Caco-2 (cell line): Measurements from ENCODE around the gene NBPF15. TPM values are rescaled to one million over a fixed set of nuclear protein-coding genes. Genes with fewer than 3 reads are reported as not detected.
"Not testable (repeated sequence)": the region's sequence is repeated elsewhere in the genome, so short reads cannot be mapped to it uniquely, and the experiment has no call there.

ENCODE experiments used
- BruUV-seq: library from RNA; stranded (reverse); fragments of 400-500 nt; replicated peaks from 2 replicates; lab custom pipeline; 2021; lab: Mats Ljungman, UMichigan
- CTCF ChIA-PET: fragments of 300-600 bp; sonication (Branson Sonifier 250); formaldehyde crosslinking; loops from one replicate; lab custom pipeline; 2022; ENCODE audit warnings: antibody characterized with exemption; lab: Charles Lee
- POLR2A ChIA-PET: fragments of 300-600 bp; sonication (Branson Sonifier 250); formaldehyde crosslinking; loops from one replicate; lab custom pipeline; 2022; ENCODE audit warnings: antibody characterized with exemption; lab: Charles Lee
- DNase-seq, 2 experiments: peaks; one replicate each; pipeline versions ENCODE4 v3.0.0 to v3.0.0-alpha.2; 2020 to 2022
- H3K27me3 ChIP-seq: replicated peaks from 2 replicates; pipeline ENCODE4 v1.6.0; 2011; ENCODE audit warnings: low read length; ENCODE audit not compliant: control insufficient read depth, insufficient read depth
- H3K36me3 ChIP-seq: 2 replicates; pipeline ENCODE4 v1.5.1; 2011; ENCODE audit warnings: low read length; ENCODE audit not compliant: control insufficient read depth, insufficient read depth
- H3K4me1 ChIP-seq: fragments of 250-450 bp; sonication (Bioruptor Pico); 2 replicates; pipeline ENCODE4 v1.5.1; 2020; ENCODE audit warnings: mild to moderate bottlenecking
- H3K4me3 ChIP-seq: 2 replicates; pipeline ENCODE4 v1.5.1; 2011; ENCODE audit warnings: low read depth, mild to moderate bottlenecking, control low read depth, low read length
- H3K9me3 ChIP-seq: fragments of 250-450 bp; sonication (Bioruptor Pico); 2 replicates; pipeline ENCODE4 v1.5.1; 2020; ENCODE audit warnings: mild to moderate bottlenecking, moderate library complexity
- H3K27ac Mint-ChIP-seq: one replicate; pipeline ENCODE4 v1.8.0; 2022; ENCODE audit warnings: mixed read lengths; ENCODE audit not compliant: unreplicated experiment
- H3K27me3 Mint-ChIP-seq: one replicate; pipeline ENCODE4 v1.8.0; 2022; ENCODE audit warnings: mixed read lengths; ENCODE audit not compliant: insufficient read depth, unreplicated experiment
- H3K36me3 Mint-ChIP-seq: one replicate; pipeline ENCODE4 v1.8.0; 2022; ENCODE audit warnings: mild to moderate bottlenecking, mixed read lengths; ENCODE audit not compliant: insufficient read depth, unreplicated experiment
- H3K4me1 Mint-ChIP-seq: one replicate; pipeline ENCODE4 v1.8.0; 2022; ENCODE audit warnings: low read depth, mixed read lengths; ENCODE audit not compliant: unreplicated experiment
- H3K4me3 Mint-ChIP-seq: one replicate; pipeline ENCODE4 v1.8.0; 2022; ENCODE audit warnings: mild to moderate bottlenecking, moderate library complexity, mixed read lengths; ENCODE audit not compliant: unreplicated experiment
- H3K9me3 Mint-ChIP-seq: one replicate; pipeline ENCODE4 v1.8.0; 2022; ENCODE audit warnings: mixed read lengths; ENCODE audit not compliant: unreplicated experiment
- intact Hi-C: fragments of 100-400 bp; cut with micrococcal nuclease; formaldehyde crosslinking; loops from one replicate; pipeline ENCODE4 v1.10.0; 2022; ENCODE audit not compliant: unreplicated experiment
- total RNA-seq: library from RNA; stranded (reverse); gene quantifications from 2 replicates; pipeline ENCODE4 v1.2.3, GENCODE V29; 2022

The NBPF15 gene
- total RNA-seq, 1 experiment from 2014 or later: 35.0 TPM

GRCh38 chr1:144413404-144414118 is 47.9 kb downstream of the NBPF15 start:
- H3K27me3 Mint-ChIP-seq, H3K4me1 ChIP-seq, H3K9me3 ChIP-seq, H3K9me3 Mint-ChIP-seq, H3K4me1 Mint-ChIP-seq, DNase-seq, BruUV-seq, H3K36me3 ChIP-seq, POLR2A ChIA-PET, intact Hi-C loops, H3K27me3 ChIP-seq, CTCF ChIA-PET: not testable (repeated sequence)
- H3K36me3 Mint-ChIP-seq: peaks cover 18% of the 10 kb centered on the region
- peak overlapping the region; percentile 80 for H3K4me3 Mint-ChIP-seq
- H3K27ac Mint-ChIP-seq: peak overlapping the region; percentile 82
- H3K4me3 ChIP-seq: peak overlapping the region; percentile 41

GRCh38 chr1:144412491-144413403 is 48.7 kb downstream of the NBPF15 start:
- H3K9me3 Mint-ChIP-seq, H3K27me3 Mint-ChIP-seq, CTCF ChIA-PET, intact Hi-C loops, H3K27me3 ChIP-seq, H3K4me1 Mint-ChIP-seq, H3K4me1 ChIP-seq, H3K36me3 ChIP-seq, H3K9me3 ChIP-seq: not testable (repeated sequence)
- H3K4me3 Mint-ChIP-seq: peak overlapping the region; percentile 80
- POLR2A ChIA-PET: interaction anchor here (0.9 kb wide), 1 partner anchor 868 kb away, joined by 5 read pairs; no protein-coding TSS in a partner anchor
- peak overlapping the region; percentile 82 for H3K27ac Mint-ChIP-seq
- peak overlapping the region; percentile 41 for H3K4me3 ChIP-seq
- H3K36me3 Mint-ChIP-seq: peaks cover 18% of the 10 kb centered on the region
- TSS peak; percentile 91 for BruUV-seq
- peak; percentile 92 to 97 for DNase-seq

GRCh38 chr1:144412068-144412471 is 49.4 kb downstream of the NBPF15 start:
- POLR2A ChIA-PET: interaction anchor here (0.9 kb wide), 1 partner anchor 869 kb away, joined by 5 read pairs; no protein-coding TSS in a partner anchor
- DNase-seq: peak; percentile 87 to 91
- H3K4me1 Mint-ChIP-seq, CTCF ChIA-PET, H3K27me3 ChIP-seq, H3K9me3 Mint-ChIP-seq, H3K4me1 ChIP-seq, BruUV-seq, intact Hi-C loops, H3K36me3 ChIP-seq, H3K9me3 ChIP-seq, H3K27me3 Mint-ChIP-seq: not testable (repeated sequence)
- H3K27ac Mint-ChIP-seq: peak overlapping the region; percentile 82
- peak overlapping the region; percentile 41 for H3K4me3 ChIP-seq
- H3K4me3 Mint-ChIP-seq: peak overlapping the region; percentile 80
- peaks cover 18% of the 10 kb centered on the region for H3K36me3 Mint-ChIP-seq

GRCh38 chr1:144402807-144403206 is 58.7 kb downstream of the NBPF15 start:
- H3K4me1 ChIP-seq, H3K4me3 ChIP-seq, H3K27me3 Mint-ChIP-seq, BruUV-seq, H3K4me1 Mint-ChIP-seq, H3K9me3 Mint-ChIP-seq, H3K9me3 ChIP-seq, H3K36me3 ChIP-seq, H3K4me3 Mint-ChIP-seq, H3K27me3 ChIP-seq, H3K27ac Mint-ChIP-seq, DNase-seq, CTCF ChIA-PET, POLR2A ChIA-PET, H3K36me3 Mint-ChIP-seq, intact Hi-C loops: not testable (repeated sequence)

GRCh38 chr1:144371651-144372050 is 89.8 kb downstream of the NBPF15 start:
- CTCF ChIA-PET, H3K9me3 Mint-ChIP-seq, H3K36me3 ChIP-seq, H3K4me1 Mint-ChIP-seq, H3K27me3 ChIP-seq, H3K27me3 Mint-ChIP-seq, DNase-seq, H3K4me1 ChIP-seq, H3K9me3 ChIP-seq, H3K4me3 ChIP-seq, H3K4me3 Mint-ChIP-seq, intact Hi-C loops, H3K27ac Mint-ChIP-seq, POLR2A ChIA-PET, H3K36me3 Mint-ChIP-seq, BruUV-seq: not testable (repeated sequence)
